ENCODE measurements around the gene RAB20.
"Not testable (repeated sequence)": the region's sequence is repeated elsewhere in the genome, so short reads cannot be mapped to it uniquely, and the experiment has no call there.

DNA sequence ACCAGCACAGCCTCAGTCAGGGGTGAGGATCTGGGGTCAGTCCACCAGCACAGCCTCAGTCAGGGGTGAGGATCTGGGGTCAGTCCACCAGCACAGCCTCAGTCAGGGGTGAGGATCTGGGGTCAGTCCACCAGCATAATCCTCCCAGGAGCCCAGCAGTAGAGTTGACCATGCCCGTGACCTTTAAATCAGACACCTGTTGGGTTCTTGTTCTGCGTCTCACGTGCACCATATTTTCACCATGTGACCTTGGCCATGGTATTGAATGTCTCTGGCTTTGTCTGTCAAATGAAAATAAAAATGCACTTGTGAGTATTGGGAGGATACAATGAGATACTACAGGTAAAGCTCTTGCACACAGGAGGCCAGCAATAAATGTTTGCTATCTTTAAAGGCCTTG, 63.6 kb downstream of the RAB20 start:
- TF ChIP-seq, protein P1, sequence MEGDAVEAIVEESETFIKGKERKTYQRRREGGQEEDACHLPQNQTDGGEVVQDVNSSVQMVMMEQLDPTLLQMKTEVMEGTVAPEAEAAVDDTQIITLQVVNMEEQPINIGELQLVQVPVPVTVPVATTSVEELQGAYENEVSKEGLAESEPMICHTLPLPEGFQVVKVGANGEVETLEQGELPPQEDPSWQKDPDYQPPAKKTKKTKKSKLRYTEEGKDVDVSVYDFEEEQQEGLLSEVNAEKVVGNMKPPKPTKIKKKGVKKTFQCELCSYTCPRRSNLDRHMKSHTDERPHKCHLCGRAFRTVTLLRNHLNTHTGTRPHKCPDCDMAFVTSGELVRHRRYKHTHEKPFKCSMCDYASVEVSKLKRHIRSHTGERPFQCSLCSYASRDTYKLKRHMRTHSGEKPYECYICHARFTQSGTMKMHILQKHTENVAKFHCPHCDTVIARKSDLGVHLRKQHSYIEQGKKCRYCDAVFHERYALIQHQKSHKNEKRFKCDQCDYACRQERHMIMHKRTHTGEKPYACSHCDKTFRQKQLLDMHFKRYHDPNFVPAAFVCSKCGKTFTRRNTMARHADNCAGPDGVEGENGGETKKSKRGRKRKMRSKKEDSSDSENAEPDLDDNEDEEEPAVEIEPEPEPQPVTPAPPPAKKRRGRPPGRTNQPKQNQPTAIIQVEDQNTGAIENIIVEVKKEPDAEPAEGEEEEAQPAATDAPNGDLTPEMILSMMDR (IDR thresholded peaks at IDR 0.05; ENCODE audit: insufficient read depth, low read depth, low read length), result not testable (repeated sequence)
- not testable (repeated sequence) for TF ChIP-seq EZH2 (IDR thresholded peaks at IDR 0.05; ENCODE audit: insufficient read depth, low read length)

Data from astrocyte (in vitro differentiated cells and primary cell).